ENCODE data around the gene PLCB3.
"Not testable (repeated sequence)": the region's sequence is repeated elsewhere in the genome, so short reads cannot be mapped to it uniquely, and the experiment has no call there.

GRCh38 chr11:64307795-64308194 is 56.5 kb downstream of the PLCB3 start:
- TF ChIP-seq EZH2 (IDR thresholded peaks at IDR 0.05; ENCODE audit: low read length, unreplicated experiment); EZH2phosphoT487 (IDR thresholded peaks at IDR 0.05; ENCODE audit: borderline replicate concordance, low read length): not testable (repeated sequence)
- TF ChIP-seq, protein P1, sequence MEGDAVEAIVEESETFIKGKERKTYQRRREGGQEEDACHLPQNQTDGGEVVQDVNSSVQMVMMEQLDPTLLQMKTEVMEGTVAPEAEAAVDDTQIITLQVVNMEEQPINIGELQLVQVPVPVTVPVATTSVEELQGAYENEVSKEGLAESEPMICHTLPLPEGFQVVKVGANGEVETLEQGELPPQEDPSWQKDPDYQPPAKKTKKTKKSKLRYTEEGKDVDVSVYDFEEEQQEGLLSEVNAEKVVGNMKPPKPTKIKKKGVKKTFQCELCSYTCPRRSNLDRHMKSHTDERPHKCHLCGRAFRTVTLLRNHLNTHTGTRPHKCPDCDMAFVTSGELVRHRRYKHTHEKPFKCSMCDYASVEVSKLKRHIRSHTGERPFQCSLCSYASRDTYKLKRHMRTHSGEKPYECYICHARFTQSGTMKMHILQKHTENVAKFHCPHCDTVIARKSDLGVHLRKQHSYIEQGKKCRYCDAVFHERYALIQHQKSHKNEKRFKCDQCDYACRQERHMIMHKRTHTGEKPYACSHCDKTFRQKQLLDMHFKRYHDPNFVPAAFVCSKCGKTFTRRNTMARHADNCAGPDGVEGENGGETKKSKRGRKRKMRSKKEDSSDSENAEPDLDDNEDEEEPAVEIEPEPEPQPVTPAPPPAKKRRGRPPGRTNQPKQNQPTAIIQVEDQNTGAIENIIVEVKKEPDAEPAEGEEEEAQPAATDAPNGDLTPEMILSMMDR (conservative IDR thresholded peaks at IDR 0.05; ENCODE audit: low read depth, low read length): not testable (repeated sequence)
